PC-3 (cell line): ENCODE results near the gene VSIG1. TPM values are rescaled to one million over a fixed set of nuclear protein-coding genes. Genes with fewer than 3 reads are reported as not detected.

ENCODE experiments used
- ATAC-seq: fragments of 200-7000 bp; cut with Tn5 transposase; 2 replicates; pipeline ENCODE4 v1.9.1; 2020; ENCODE audit warnings: mild to moderate bottlenecking, moderate library complexity
- BruUV-seq: library from RNA; stranded (reverse); fragments of 400-500 nt; replicated peaks from 2 replicates; lab custom pipeline; 2021; lab: Mats Ljungman, UMichigan
- CTCF ChIA-PET: fragments of 300-600 bp; sonication (Branson Sonifier 250); formaldehyde crosslinking; loops from one replicate; lab custom pipeline; 2022; ENCODE audit warnings: antibody characterized with exemption; lab: Charles Lee
- POLR2A ChIA-PET: fragments of 300-600 bp; sonication (Branson Sonifier 250); formaldehyde crosslinking; loops from one replicate; lab custom pipeline; 2022; ENCODE audit warnings: antibody characterized with exemption; ENCODE audit not compliant: unreplicated experiment; lab: Charles Lee
- DNase-seq: peaks from one replicate; pipeline ENCODE4 v3.0.0-alpha.2; 2015
- H2AFZ ChIP-seq: fragments of 300-600 bp; sonication (generic); 2 replicates; pipeline ENCODE4 v1.6.0; 2016; ENCODE audit warnings: antibody characterized with exemption, low read length
- H3F3A ChIP-seq: fragments of 300-600 bp; sonication (generic); one replicate; pipeline ENCODE4 v1.6.0; 2017; ENCODE audit warnings: antibody characterized with exemption, low read length, control low read depth, mild to moderate bottlenecking; ENCODE audit not compliant: unreplicated experiment
- H3K27ac ChIP-seq: fragments of 300-600 bp; sonication (generic); 2 replicates; pipeline ENCODE4 v1.5.1; 2016; ENCODE audit warnings: mild to moderate bottlenecking, low read length
- H3K27me3 ChIP-seq: fragments of 300-600 bp; sonication (generic); 2 replicates; pipeline ENCODE4 v1.6.1; 2016; ENCODE audit warnings: low read length, mixed read lengths
- H3K36me3 ChIP-seq: fragments of 300-600 bp; sonication (generic); 2 replicates; pipeline ENCODE4 v1.6.1; 2016; ENCODE audit warnings: low read depth, mixed run types, low read length, mixed read lengths
- H3K4me1 ChIP-seq: fragments of 300-600 bp; sonication (generic); 2 replicates; pipeline ENCODE4 v1.5.1; 2016; ENCODE audit warnings: low read length; ENCODE audit not compliant: insufficient read depth
- H3K4me2 ChIP-seq: fragments of 300-600 bp; sonication (generic); 2 replicates; pipeline ENCODE4 v1.6.0; 2016; ENCODE audit warnings: low read length
- H3K4me3 ChIP-seq: fragments of 300-600 bp; sonication (generic); 2 replicates; pipeline ENCODE4 v1.5.1; 2016; ENCODE audit warnings: mild to moderate bottlenecking, low read length, mixed read lengths
- H3K79me2 ChIP-seq: fragments of 300-600 bp; sonication (generic); 2 replicates; pipeline ENCODE4 v1.6.1; 2017; ENCODE audit warnings: low read length, mixed read lengths
- H3K9ac ChIP-seq: fragments of 300-600 bp; sonication (generic); 2 replicates; pipeline ENCODE4 v1.6.0; 2016; ENCODE audit warnings: mild to moderate bottlenecking, low read length
- H3K9me2 ChIP-seq: fragments of 300-600 bp; sonication (generic); replicated peaks from 2 replicates; pipeline ENCODE4 v1.6.1; 2016; ENCODE audit warnings: mixed run types, low read length, mixed read lengths
- H3K9me3 ChIP-seq: fragments of 300-600 bp; sonication (generic); 2 replicates; pipeline ENCODE4 v1.6.1; 2016; ENCODE audit warnings: low read length, mixed read lengths
- H4K20me1 ChIP-seq: fragments of 300-600 bp; sonication (generic); 2 replicates; pipeline ENCODE4 v1.6.1; 2016; ENCODE audit warnings: low read length, mixed read lengths
- EZH2 ChIP-seq: fragments of 300-600 bp; sonication (generic); IDR thresholded peaks from one replicate; pipeline ENCODE4 v1.6.1; 2017; ENCODE audit warnings: antibody characterized with exemption, mild to moderate bottlenecking, low read length; ENCODE audit not compliant: unreplicated experiment
- EZH2phosphoT487 ChIP-seq: fragments of 300-600 bp; sonication (generic); IDR thresholded peaks from 2 replicates; pipeline ENCODE4 v1.6.1; 2018; ENCODE audit warnings: mild to moderate bottlenecking, antibody characterized with exemption, low read length, borderline replicate concordance
- intact Hi-C: fragments of 100-400 bp; cut with micrococcal nuclease; formaldehyde crosslinking; loops from 2 replicates; pipeline ENCODE4 v1.9.0; 2023
- total RNA-seq: library from RNA; depleted of rRNA; stranded (reverse); fragments of >200 nt; gene quantifications from 2 replicates; pipeline ENCODE4 v1.2.3, GENCODE V29; 2014
- TF ChIP-seq, protein P1 (sequence below): fragments of 300-600 bp; sonication (generic); conservative IDR thresholded peaks from 2 replicates; pipeline ENCODE4 v1.5.1; 2017; ENCODE audit warnings: antibody characterized with exemption, low read depth, mild to moderate bottlenecking, low read length

The VSIG1 gene
- total RNA-seq, 1 experiment from 2014 or later = 0.84 TPM

DNA sequence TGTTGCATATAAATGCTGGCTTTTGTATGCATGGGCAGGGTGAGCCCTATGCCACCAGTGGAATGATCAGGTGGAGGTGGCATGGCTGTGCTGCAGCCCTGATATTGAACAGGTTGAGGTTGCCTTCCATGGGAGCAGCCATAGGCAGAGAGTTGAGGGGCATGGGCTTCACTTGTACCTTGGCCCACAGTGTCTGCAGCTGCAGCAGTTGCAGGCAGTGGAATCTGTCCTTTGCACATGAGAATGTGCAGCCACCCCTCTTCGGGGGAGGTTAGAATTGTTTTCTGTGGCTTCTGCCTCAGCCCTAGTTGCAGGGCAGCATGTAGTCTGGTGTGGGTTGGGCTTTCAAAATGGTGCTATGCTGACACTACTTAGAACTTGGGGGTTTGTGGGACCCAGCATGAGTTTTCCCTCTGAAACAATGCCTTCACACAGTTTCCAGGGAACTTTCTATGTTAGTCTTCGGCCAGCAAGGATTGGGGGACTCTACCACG lies 25.4 kb upstream of the VSIG1 start:
- H3K9me3 ChIP-seq = no peaks in the 10 kb centered on the region
- CTCF ChIA-PET = no interaction called here
- TF ChIP-seq EZH2phosphoT487 (no peak), EZH2 (no peak)
- TF ChIP-seq, protein P1, sequence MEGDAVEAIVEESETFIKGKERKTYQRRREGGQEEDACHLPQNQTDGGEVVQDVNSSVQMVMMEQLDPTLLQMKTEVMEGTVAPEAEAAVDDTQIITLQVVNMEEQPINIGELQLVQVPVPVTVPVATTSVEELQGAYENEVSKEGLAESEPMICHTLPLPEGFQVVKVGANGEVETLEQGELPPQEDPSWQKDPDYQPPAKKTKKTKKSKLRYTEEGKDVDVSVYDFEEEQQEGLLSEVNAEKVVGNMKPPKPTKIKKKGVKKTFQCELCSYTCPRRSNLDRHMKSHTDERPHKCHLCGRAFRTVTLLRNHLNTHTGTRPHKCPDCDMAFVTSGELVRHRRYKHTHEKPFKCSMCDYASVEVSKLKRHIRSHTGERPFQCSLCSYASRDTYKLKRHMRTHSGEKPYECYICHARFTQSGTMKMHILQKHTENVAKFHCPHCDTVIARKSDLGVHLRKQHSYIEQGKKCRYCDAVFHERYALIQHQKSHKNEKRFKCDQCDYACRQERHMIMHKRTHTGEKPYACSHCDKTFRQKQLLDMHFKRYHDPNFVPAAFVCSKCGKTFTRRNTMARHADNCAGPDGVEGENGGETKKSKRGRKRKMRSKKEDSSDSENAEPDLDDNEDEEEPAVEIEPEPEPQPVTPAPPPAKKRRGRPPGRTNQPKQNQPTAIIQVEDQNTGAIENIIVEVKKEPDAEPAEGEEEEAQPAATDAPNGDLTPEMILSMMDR = no peak
- no peaks in the 10 kb centered on the region for H4K20me1 ChIP-seq
- H3K4me1 ChIP-seq = peaks cover 50% of the 10 kb centered on the region
- POLR2A ChIA-PET = no interaction called here
- no peak overlapping the region for H2AFZ ChIP-seq
- no peak overlapping the region for H3K4me2 ChIP-seq
- intact Hi-C loops = no loop called here
- ATAC-seq (no peak), DNase-seq (no peak)
- H3K9me2 ChIP-seq = no peaks in the 10 kb centered on the region
- H3F3A ChIP-seq = no peaks in the 10 kb centered on the region
- no TSS peak for BruUV-seq
- no peak overlapping the region for H3K4me3 ChIP-seq
- H3K9ac ChIP-seq = no peak overlapping the region
- H3K27me3 ChIP-seq = no peaks in the 10 kb centered on the region
- no peak overlapping the region; the same call in 1 of the 2 replicates for H3K27ac ChIP-seq
- H3K36me3 ChIP-seq = no peaks in the 10 kb centered on the region
- H3K79me2 ChIP-seq = no peaks in the 10 kb centered on the region

GRCh38 chrX:108020631-108021030 lies 24.2 kb upstream of the VSIG1 start:
- no peak for ATAC-seq
- 0 out of 2 replicates have a peak overlapping the region, but pooled peaks have one; percentile 13 for H3K4me2 ChIP-seq
- no peaks in the 10 kb centered on the region for H3K9me3 ChIP-seq
- no TSS peak for BruUV-seq
- H3K9ac ChIP-seq = no peak overlapping the region
- DNase-seq = peak; percentile 54
- no peaks in the 10 kb centered on the region for H3K9me2 ChIP-seq
- TF ChIP-seq EZH2 (no peak), EZH2phosphoT487 (no peak)
- TF ChIP-seq, protein P1 = peak; percentile 78
- H3K4me3 ChIP-seq = no peak overlapping the region
- H3K4me1 ChIP-seq = peaks cover 56% of the 10 kb centered on the region
- no peaks in the 10 kb centered on the region for H4K20me1 ChIP-seq
- no peaks in the 10 kb centered on the region for H3K27me3 ChIP-seq
- H2AFZ ChIP-seq = 0 out of 2 replicates have a peak overlapping the region, but pooled peaks have one; percentile 32
- CTCF ChIA-PET = interaction anchor here (0.6 to 1.2 kb wide), 3 partner anchors 14 to 51 kb away, joined by 3 to 5 read pairs (median 4); no protein-coding TSS in a partner anchor
- peak overlapping the region; percentile 22; the same call in 1 of the 2 replicates for H3K27ac ChIP-seq
- H3K79me2 ChIP-seq = no peaks in the 10 kb centered on the region
- H3K36me3 ChIP-seq = no peaks in the 10 kb centered on the region
- no peaks in the 10 kb centered on the region for H3F3A ChIP-seq
- intact Hi-C loops = loop anchor here (1.0 kb wide), 1 partner anchor 52 kb away; no protein-coding TSS in a partner anchor
- POLR2A ChIA-PET = no interaction called here

DNA sequence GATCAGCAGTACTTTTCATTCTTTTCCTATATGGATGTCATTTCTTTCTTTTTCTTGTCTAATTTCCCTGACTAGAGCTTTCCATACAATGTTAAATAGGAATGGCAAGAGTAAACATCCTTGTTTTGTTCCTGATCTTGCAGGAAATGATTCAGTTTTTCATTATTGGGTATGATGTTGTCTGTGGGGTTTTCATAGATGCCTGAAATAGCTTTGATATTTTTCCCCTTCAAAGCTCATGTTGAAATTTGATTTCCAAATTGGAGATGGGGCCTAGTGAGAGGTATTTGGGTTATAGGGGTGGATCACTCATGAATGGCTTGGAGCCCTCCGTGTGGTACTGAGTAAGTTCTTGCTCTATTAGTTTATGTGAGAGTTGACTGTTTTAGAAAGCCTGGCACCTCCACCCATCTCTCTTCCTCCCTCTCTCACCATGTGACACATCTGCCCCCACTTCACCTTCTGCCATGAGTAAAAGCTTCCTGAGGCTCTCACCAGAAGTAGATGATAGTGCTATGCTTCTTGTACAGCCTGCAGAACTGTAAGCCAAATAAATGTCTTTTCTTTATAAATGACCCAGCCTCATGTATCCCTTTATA lies 22.3 kb upstream of the VSIG1 start:
- intact Hi-C loops = loop anchor here (2.0 kb wide), 1 partner anchor 14 kb away; no protein-coding TSS in a partner anchor
- POLR2A ChIA-PET = no interaction called here
- peak overlapping the region; percentile 71 for H3K27ac ChIP-seq
- H3K4me1 ChIP-seq = peaks cover 67% of the 10 kb centered on the region
- DNase-seq = peak; percentile 61
- ATAC-seq = peak; percentile 42
- peak overlapping the region; percentile 32 for H3K4me2 ChIP-seq
- peak overlapping the region; percentile 29; the same call in 1 of the 2 replicates for H3K9ac ChIP-seq
- no peaks in the 10 kb centered on the region for H3K9me3 ChIP-seq
- H3K4me3 ChIP-seq = no peak overlapping the region
- TF ChIP-seq EZH2 (no peak), EZH2phosphoT487 (no peak)
- TF ChIP-seq, protein P1 = no peak
- CTCF ChIA-PET = interaction anchor here (0.6 kb wide), 2 partner anchors 104 to 480 kb away, joined by 3 to 4 read pairs; no protein-coding TSS in a partner anchor
- H3K9me2 ChIP-seq = no peaks in the 10 kb centered on the region
- no peaks in the 10 kb centered on the region for H3K79me2 ChIP-seq
- H3K36me3 ChIP-seq = no peaks in the 10 kb centered on the region
- H3F3A ChIP-seq = no peaks in the 10 kb centered on the region
- H4K20me1 ChIP-seq = no peaks in the 10 kb centered on the region
- H3K27me3 ChIP-seq = no peaks in the 10 kb centered on the region
- no TSS peak for BruUV-seq
- H2AFZ ChIP-seq = no peak overlapping the region
